BLaER1 (cell line): ENCODE results near the gene ARSB.
A peak's percentile ranks its signal among the peaks of the same experiment; 100 is the strongest.

ENCODE experiments used
- H3K27ac ChIP-seq: shearing (Covaris generic); formaldehyde crosslinking; 2 replicates; pipeline ENCODE4 v1.8.1; 2022
- H3K27me3 ChIP-seq: shearing (Covaris generic); formaldehyde crosslinking; 2 replicates; pipeline ENCODE4 v1.8.1; 2022
- H3K36me3 ChIP-seq: shearing (Covaris generic); formaldehyde crosslinking; 2 replicates; pipeline ENCODE4 v1.8.1; 2022
- H3K4me1 ChIP-seq: shearing (Covaris generic); formaldehyde crosslinking; 2 replicates; pipeline ENCODE4 v1.8.1; 2022
- H3K4me2 ChIP-seq: shearing (Covaris generic); formaldehyde crosslinking; 2 replicates; pipeline ENCODE4 v1.8.1; 2022
- H3K4me3 ChIP-seq: shearing (Covaris generic); formaldehyde crosslinking; 2 replicates; pipeline ENCODE4 v1.8.1; 2022
- H3K9ac ChIP-seq: shearing (Covaris generic); formaldehyde crosslinking; 2 replicates; pipeline ENCODE4 v1.8.1; 2022
- H3K9me3 ChIP-seq: shearing (Covaris generic); formaldehyde crosslinking; 2 replicates; pipeline ENCODE4 v1.8.1; 2022
- H4K20me1 ChIP-seq: shearing (Covaris generic); formaldehyde crosslinking; 2 replicates; pipeline ENCODE4 v1.8.1; 2022
- Cebpa-rat ChIP-seq: shearing (Covaris generic); IDR thresholded peaks from 2 replicates; pipeline ENCODE4 v1.8.1; 2022

The ARSB gene

GRCh38 chr5:78985116-78985724 lies at the start of gene ARSB:
Gene ARSB (minus strand): TSS chr5:78985310. CDS start chr5:78985248, 62 bp downstream.
- no peaks in the 10 kb centered on the region for H3K9me3 ChIP-seq
- H3K4me1 ChIP-seq, result peaks cover 23% of the 10 kb centered on the region
- peak within 1 kb of the TSS; percentile 93 for H3K27ac ChIP-seq
- TF ChIP-seq Cebpa-rat, result no peak
- H3K36me3 ChIP-seq, result no peaks in the 10 kb centered on the region
- no peaks in the 10 kb centered on the region for H4K20me1 ChIP-seq
- peak within 1 kb of the TSS; percentile 86 for H3K4me3 ChIP-seq
- H3K27me3 ChIP-seq, result no peaks in the 10 kb centered on the region
- H3K9ac ChIP-seq, result peak within 1 kb of the TSS; percentile 91
- peak within 1 kb of the TSS; percentile 88 for H3K4me2 ChIP-seq

- no peak overlapping the region for H3K9ac ChIP-seq
- no peaks in the 10 kb centered on the region for H3K27me3 ChIP-seq
- no peak overlapping the region for H3K4me3 ChIP-seq
- no peak for TF ChIP-seq Cebpa-rat
- H4K20me1 ChIP-seq, result no peaks in the 10 kb centered on the region
- no peak overlapping the region for H3K4me2 ChIP-seq
- no peak overlapping the region for H3K27ac ChIP-seq
- H3K9me3 ChIP-seq, result 0 out of 2 replicates have a peak, but pooled peaks cover 4% of the 10 kb centered on the region
- H3K4me1 ChIP-seq, result no peaks in the 10 kb centered on the region
- no peaks in the 10 kb centered on the region for H3K36me3 ChIP-seq
These were observed 47.7 kb upstream of the ARSB start for GRCh38 chr5:79032782-79033181.

GRCh38 chr5:79032031-79032695 lies 47.1 kb upstream of the ARSB start:
- Histone ChIP-seq H3K27ac (no peak overlapping the region), H3K4me2 (no peak overlapping the region), H3K27me3 (no peaks in the 10 kb centered on the region), H3K4me1 (no peaks in the 10 kb centered on the region), H4K20me1 (no peaks in the 10 kb centered on the region), H3K9me3 (0 out of 2 replicates have a peak, but pooled peaks cover 4% of the 10 kb centered on the region), H3K36me3 (no peaks in the 10 kb centered on the region), H3K4me3 (no peak overlapping the region), H3K9ac (no peak overlapping the region)
- TF ChIP-seq Cebpa-rat, result no peak

GRCh38 chr5:79031485-79031867 lies 46.4 kb upstream of the ARSB start:
- Histone ChIP-seq H3K9ac (no peak overlapping the region), H3K27me3 (no peaks in the 10 kb centered on the region), H4K20me1 (no peaks in the 10 kb centered on the region), H3K4me1 (no peaks in the 10 kb centered on the region), H3K36me3 (no peaks in the 10 kb centered on the region), H3K4me2 (no peak overlapping the region), H3K4me3 (no peak overlapping the region), H3K9me3 (no peaks in the 10 kb centered on the region), H3K27ac (no peak overlapping the region)
- no peak for TF ChIP-seq Cebpa-rat

- no peaks in the 10 kb centered on the region for H4K20me1 ChIP-seq
- H3K4me2 ChIP-seq, result no peak overlapping the region
- no peak overlapping the region for H3K9ac ChIP-seq
- no peaks in the 10 kb centered on the region for H3K27me3 ChIP-seq
- no peaks in the 10 kb centered on the region for H3K36me3 ChIP-seq
- H3K9me3 ChIP-seq, result no peaks in the 10 kb centered on the region
- H3K4me3 ChIP-seq, result no peak overlapping the region
- no peak overlapping the region for H3K27ac ChIP-seq
- no peaks in the 10 kb centered on the region for H3K4me1 ChIP-seq
- TF ChIP-seq Cebpa-rat, result no peak
These were observed 45.8 kb upstream of the ARSB start for GRCh38 chr5:79030663-79031484.

- Histone ChIP-seq H3K4me3 (no peak overlapping the region), H3K27ac (no peak overlapping the region), H3K9me3 (no peaks in the 10 kb centered on the region), H3K4me2 (peak overlapping the region; percentile 57), H3K9ac (no peak overlapping the region), H3K36me3 (no peaks in the 10 kb centered on the region), H3K27me3 (no peaks in the 10 kb centered on the region), H3K4me1 (peaks cover 9% of the 10 kb centered on the region), H4K20me1 (no peaks in the 10 kb centered on the region)
- TF ChIP-seq Cebpa-rat, result no peak
These were observed 40.0 kb upstream of the ARSB start for GRCh38 chr5:79025054-79025472.

- Histone ChIP-seq H4K20me1 (no peaks in the 10 kb centered on the region), H3K4me2 (no peak overlapping the region), H3K9me3 (no peaks in the 10 kb centered on the region), H3K27me3 (no peaks in the 10 kb centered on the region), H3K4me1 (peaks cover 9% of the 10 kb centered on the region), H3K4me3 (no peak overlapping the region), H3K9ac (no peak overlapping the region), H3K36me3 (no peaks in the 10 kb centered on the region), H3K27ac (no peak overlapping the region)
- TF ChIP-seq Cebpa-rat, result no peak
These were observed 38.8 kb upstream of the ARSB start for GRCh38 chr5:79023947-79024346.

- Histone ChIP-seq H3K4me1 (peaks cover 9% of the 10 kb centered on the region), H3K4me3 (no peak overlapping the region), H3K36me3 (no peaks in the 10 kb centered on the region), H3K4me2 (no peak overlapping the region), H3K9me3 (no peaks in the 10 kb centered on the region), H3K9ac (no peak overlapping the region), H3K27ac (no peak overlapping the region), H4K20me1 (no peaks in the 10 kb centered on the region), H3K27me3 (no peaks in the 10 kb centered on the region)
- TF ChIP-seq Cebpa-rat, result no peak
These were observed 38.2 kb upstream of the ARSB start for GRCh38 chr5:79023348-79023747.

GRCh38 chr5:79022771-79023170 lies 37.7 kb upstream of the ARSB start:
- H3K4me3 ChIP-seq, result no peak overlapping the region
- no peaks in the 10 kb centered on the region for H4K20me1 ChIP-seq
- H3K4me1 ChIP-seq, result peaks cover 9% of the 10 kb centered on the region
- H3K27me3 ChIP-seq, result no peaks in the 10 kb centered on the region; the same call in 1 of the 2 replicates
- H3K27ac ChIP-seq, result no peak overlapping the region
- no peak overlapping the region for H3K9ac ChIP-seq
- no peaks in the 10 kb centered on the region for H3K36me3 ChIP-seq
- H3K9me3 ChIP-seq, result no peaks in the 10 kb centered on the region
- no peak for TF ChIP-seq Cebpa-rat
- H3K4me2 ChIP-seq, result no peak overlapping the region

- no peak overlapping the region for H3K9ac ChIP-seq
- no peaks in the 10 kb centered on the region for H3K36me3 ChIP-seq
- H3K27ac ChIP-seq, result no peak overlapping the region
- no peaks in the 10 kb centered on the region for H3K9me3 ChIP-seq
- no peaks in the 10 kb centered on the region for H4K20me1 ChIP-seq
- TF ChIP-seq Cebpa-rat, result no peak
- H3K4me2 ChIP-seq, result peak overlapping the region; percentile 30
- H3K4me3 ChIP-seq, result no peak overlapping the region
- peaks cover 9% of the 10 kb centered on the region for H3K4me1 ChIP-seq
- H3K27me3 ChIP-seq, result no peaks in the 10 kb centered on the region; the same call in 1 of the 2 replicates
These were observed 36.6 kb upstream of the ARSB start for GRCh38 chr5:79021753-79022152.
